GM12891 (cell line): ENCODE measurements around the gene PLEK2.

Experiments used
- POLR2A ChIP-seq: IDR thresholded peaks from 2 replicates; pipeline ENCODE4 v1.6.1; 2011; ENCODE audit warnings: low read depth, low read length, control low read depth
- POLR2AphosphoS5 ChIP-seq: IDR thresholded peaks from 2 replicates; pipeline ENCODE4 v1.6.1; 2011; ENCODE audit warnings: low read depth, low read length, control low read depth
- SPI1 ChIP-seq: IDR thresholded peaks from 2 replicates; pipeline ENCODE4 v1.6.1; 2011; ENCODE audit warnings: low read depth, low read length, control low read depth
- TAF1 ChIP-seq: IDR thresholded peaks from 2 replicates; pipeline ENCODE4 v1.6.1; 2011; ENCODE audit warnings: low read depth, low read length, control low read depth

DNA sequence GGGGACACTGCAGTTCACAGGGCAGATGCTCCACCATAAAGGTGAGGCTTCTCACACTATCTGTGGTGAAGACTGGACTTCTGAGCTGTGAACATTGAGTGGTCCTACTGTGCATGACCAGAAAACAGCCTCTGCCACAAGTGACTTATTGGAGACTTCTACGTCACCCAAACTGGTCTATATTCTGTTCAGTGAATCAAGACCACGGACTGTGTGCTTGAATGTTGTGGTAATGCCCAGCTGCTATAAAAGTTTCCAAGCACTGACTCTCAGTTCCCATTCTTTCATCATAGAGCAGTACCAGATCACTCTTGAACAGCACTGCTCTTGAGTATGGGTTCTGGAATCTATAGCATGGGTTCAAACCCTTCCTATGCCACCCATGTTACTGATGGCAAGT lies 4.8 kb upstream of the PLEK2 start:
- no peak for TF ChIP-seq POLR2A
- no peak for TF ChIP-seq TAF1
- TF ChIP-seq POLR2AphosphoS5 = no peak
- TF ChIP-seq SPI1 = peak; percentile 56
